Measurements from ENCODE around the gene MAST3.

GRCh38 chr19:18144361-18144760 is 46.8 kb downstream of the MAST3 start:
- TF ChIP-seq POLR2A (IDR thresholded peaks at IDR 0.05) (no peak), EP300 (IDR thresholded peaks at IDR 0.05; ENCODE audit: low read depth) (no peak), CTCF (IDR thresholded peaks at IDR 0.05) (no peak), POLR2AphosphoS5 (IDR thresholded peaks at IDR 0.05) (no peak)

Data from transverse colon (tissue), 4 donors.